ENCODE results near the gene F11R.

- no peak for TF ChIP-seq UBTF (CRISPR knock-in tag; IDR thresholded peaks at IDR 0.05)
- no peak for TF ChIP-seq SIN3A (IDR thresholded peaks at IDR 0.05; ENCODE audit: borderline replicate concordance, low read depth, low read length)
- TF ChIP-seq ZNF232 (CRISPR knock-in tag; IDR thresholded peaks at IDR 0.05; ENCODE audit: borderline replicate concordance) = no peak
- 0 out of 2 replicates have a peak, but pooled peaks have one; percentile 16 for TF ChIP-seq THAP11 (CRISPR knock-in tag; IDR thresholded peaks at IDR 0.05)
- no peak for TF ChIP-seq CREM (IDR thresholded peaks at IDR 0.05)
- TF ChIP-seq CREM (CRISPR knock-in tag; IDR thresholded peaks at IDR 0.05) = no peak
- TF ChIP-seq ARNT (IDR thresholded peaks at IDR 0.05) = no peak
These were observed 69.4 kb downstream of the F11R start for GRCh38 chr1:160951443-160952128.

All from HepG2 (cell line).